Astrocyte (in vitro differentiated cells and primary cell): ENCODE data around the gene NAV3. TPM values are rescaled to one million over a fixed set of nuclear protein-coding genes. Genes with fewer than 3 reads are reported as not detected.
A peak's percentile ranks its signal among the peaks of the same experiment; 100 is the strongest.

Experiments used
- DNase-seq: peaks from one replicate; pipeline ENCODE4 v3.0.0-alpha.2; 2010; ENCODE audit warnings: low read depth
- FAIRE-seq: peaks from 2 replicates; lab custom pipeline; 2011; peaks lifted over from hg19 to GRCh38; lab: Jason Lieb, UNC
- H2AFZ ChIP-seq: 2 replicates; pipeline ENCODE4 v1.6.0; 2012; ENCODE audit warnings: low read depth, low read length, inconsistent platforms
- H3K27ac ChIP-seq: 2 replicates; pipeline ENCODE4 v1.5.1; 2011; ENCODE audit warnings: low read depth, low read length, inconsistent platforms
- H3K27me3 ChIP-seq: 2 replicates; pipeline ENCODE4 v1.6.0; 2011; ENCODE audit warnings: low read length, inconsistent platforms; ENCODE audit not compliant: insufficient read depth
- H3K36me3 ChIP-seq: 2 replicates; pipeline ENCODE4 v1.5.1; 2011; ENCODE audit warnings: low read length, inconsistent platforms; ENCODE audit not compliant: insufficient read depth
- H3K4me1 ChIP-seq: 2 replicates; pipeline ENCODE4 v1.5.1; 2011; ENCODE audit warnings: low read length, inconsistent platforms; ENCODE audit not compliant: insufficient read depth
- H3K4me2 ChIP-seq: 2 replicates; pipeline ENCODE4 v1.6.0; 2012; ENCODE audit warnings: low read length, inconsistent platforms
- H3K4me3 ChIP-seq: 2 replicates; pipeline ENCODE4 v1.5.1; 2011; ENCODE audit warnings: low read depth, mild to moderate bottlenecking, low read length, inconsistent platforms; ENCODE audit not compliant: insufficient read depth
- H3K79me2 ChIP-seq: 2 replicates; pipeline ENCODE4 v1.6.0; 2012; ENCODE audit warnings: mild to moderate bottlenecking, low read length, inconsistent platforms; ENCODE audit not compliant: insufficient read depth
- H3K9ac ChIP-seq: 2 replicates; pipeline ENCODE4 v1.6.0; 2012; ENCODE audit warnings: mild to moderate bottlenecking, low read length, inconsistent platforms
- H3K9me3 ChIP-seq: 2 replicates; pipeline ENCODE4 v1.5.1; 2012; ENCODE audit warnings: low read depth, mild to moderate bottlenecking, low read length, inconsistent platforms; ENCODE audit not compliant: insufficient read depth
- H4K20me1 ChIP-seq: 2 replicates; pipeline ENCODE4 v1.6.0; 2012; ENCODE audit warnings: low read length, inconsistent platforms; ENCODE audit not compliant: insufficient read depth
- H3K27ac Mint-ChIP-seq: one replicate; pipeline ENCODE4 v1.8.0; 2021; ENCODE audit warnings: mild to moderate bottlenecking, mixed read lengths; ENCODE audit not compliant: unreplicated experiment
- H3K27me3 Mint-ChIP-seq: one replicate; pipeline ENCODE4 v1.8.0; 2021; ENCODE audit warnings: low read depth, mixed read lengths; ENCODE audit not compliant: unreplicated experiment
- H3K36me3 Mint-ChIP-seq: one replicate; pipeline ENCODE4 v1.8.0; 2021; ENCODE audit warnings: low read depth, mixed read lengths; ENCODE audit not compliant: unreplicated experiment
- H3K4me1 Mint-ChIP-seq: one replicate; pipeline ENCODE4 v1.8.0; 2021; ENCODE audit warnings: low read depth, mixed read lengths; ENCODE audit not compliant: unreplicated experiment
- H3K4me3 Mint-ChIP-seq: one replicate; pipeline ENCODE4 v1.8.0; 2021; ENCODE audit warnings: mild to moderate bottlenecking, moderate library complexity, mixed read lengths; ENCODE audit not compliant: unreplicated experiment
- H3K9me3 Mint-ChIP-seq: one replicate; pipeline ENCODE4 v1.8.0; 2021; ENCODE audit warnings: mild to moderate bottlenecking, mixed read lengths; ENCODE audit not compliant: unreplicated experiment
- CTCF ChIP-seq: IDR thresholded peaks from 2 replicates; pipeline ENCODE4 v1.5.1; 2011; ENCODE audit warnings: low read depth, mild to moderate bottlenecking, inconsistent platforms, low read length, moderate library complexity; ENCODE audit not compliant: insufficient read depth
- EZH2 ChIP-seq: IDR thresholded peaks from 2 replicates; pipeline ENCODE4 v1.6.1; 2012; ENCODE audit warnings: mild to moderate bottlenecking, low read length, inconsistent platforms; ENCODE audit not compliant: insufficient read depth
- total RNA-seq: library from RNA; stranded (reverse); gene quantifications from 2 replicates; pipeline ENCODE4 v1.2.1, GENCODE V29; 2021

The NAV3 gene
- total RNA-seq, 1 donor from 2014 or later = 24.1 TPM

GRCh38 chr12:77796775-77797174 lies 33.9 kb upstream of the NAV3 start:
- Histone ChIP-seq H2AFZ (no peak overlapping the region), H3K27ac (no peak overlapping the region), H3K36me3 (no peaks in the 10 kb centered on the region), H3K9ac (no peak overlapping the region), H3K79me2 (no peaks in the 10 kb centered on the region), H3K4me2 (peak overlapping the region; percentile 5), H4K20me1 (no peaks in the 10 kb centered on the region), H3K9me3 (no peaks in the 10 kb centered on the region), H3K27me3 (no peaks in the 10 kb centered on the region), H3K4me1 (peaks cover 7% of the 10 kb centered on the region), H3K4me3 (no peak overlapping the region)
- no peak for TF ChIP-seq CTCF
- TF ChIP-seq EZH2 = no peak
- Mint-ChIP-seq H3K36me3 (no peaks in the 10 kb centered on the region), H3K4me3 (no peak overlapping the region), H3K27me3 (no peaks in the 10 kb centered on the region), H3K4me1 (peaks cover 11% of the 10 kb centered on the region), H3K27ac (no peak overlapping the region), H3K9me3 (peaks cover 6% of the 10 kb centered on the region)
- DNase-seq = peak; percentile 75
- FAIRE-seq = peak; percentile 26

GRCh38 chr12:77800501-77800900 lies 30.2 kb upstream of the NAV3 start:
- Histone ChIP-seq H2AFZ (no peak overlapping the region), H3K36me3 (no peaks in the 10 kb centered on the region), H3K4me3 (no peak overlapping the region), H3K9me3 (peaks cover 3% of the 10 kb centered on the region), H3K4me2 (no peak overlapping the region), H3K4me1 (peaks cover 7% of the 10 kb centered on the region), H4K20me1 (no peaks in the 10 kb centered on the region), H3K79me2 (no peaks in the 10 kb centered on the region), H3K27me3 (no peaks in the 10 kb centered on the region), H3K9ac (no peak overlapping the region), H3K27ac (no peak overlapping the region)
- Mint-ChIP-seq H3K27ac (no peak overlapping the region), H3K36me3 (no peaks in the 10 kb centered on the region), H3K9me3 (peaks cover 9% of the 10 kb centered on the region), H3K4me3 (no peak overlapping the region), H3K27me3 (no peaks in the 10 kb centered on the region), H3K4me1 (peaks cover 11% of the 10 kb centered on the region)
- DNase-seq (no peak), FAIRE-seq (peak; percentile 20)
- no peak for TF ChIP-seq EZH2
- TF ChIP-seq CTCF = no peak

- Histone ChIP-seq H3K4me1 (no peaks in the 10 kb centered on the region), H3K4me3 (no peak overlapping the region), H2AFZ (no peak overlapping the region), H3K27ac (no peak overlapping the region), H3K9ac (no peak overlapping the region), H3K9me3 (no peaks in the 10 kb centered on the region), H3K36me3 (no peaks in the 10 kb centered on the region), H4K20me1 (no peaks in the 10 kb centered on the region), H3K27me3 (no peaks in the 10 kb centered on the region), H3K79me2 (no peaks in the 10 kb centered on the region), H3K4me2 (no peak overlapping the region)
- Mint-ChIP-seq H3K27me3 (no peaks in the 10 kb centered on the region), H3K9me3 (peaks cover 20% of the 10 kb centered on the region), H3K4me3 (no peak overlapping the region), H3K4me1 (peaks cover 4% of the 10 kb centered on the region), H3K27ac (no peak overlapping the region), H3K36me3 (no peaks in the 10 kb centered on the region)
- FAIRE-seq (no peak), DNase-seq (no peak)
- TF ChIP-seq EZH2 (no peak), CTCF (no peak)
Observed at GRCh38 chr12:77808534-77808933, 22.2 kb upstream of the NAV3 start.
